ENCODE results near the gene OLIG1. TPM values are rescaled to one million over a fixed set of nuclear protein-coding genes. Genes with fewer than 3 reads are reported as not detected.

OLIG1 gene
- total RNA-seq, 2 donors from 2014 or later, result 0.48 TPM; not detected in 1

- no peaks in the 10 kb centered on the region for H3K9me3 ChIP-seq (ENCODE audit: control insufficient read depth, low read length)
- no peak for TF ChIP-seq CTCF (conservative IDR thresholded peaks at IDR 0.05)
- Mint-ChIP-seq H3K4me3 (no peak overlapping the region), H3K36me3 (ENCODE audit: low read depth) (no peaks in the 10 kb centered on the region), H3K27ac (no peak overlapping the region), H3K4me1 (peaks cover 11% of the 10 kb centered on the region), H3K27me3 (ENCODE audit: insufficient read depth) (peaks cover 83% of the 10 kb centered on the region), H3K9me3 (no peaks in the 10 kb centered on the region)
- no peak for DNase-seq
- 62 to 73% methylated on average over 18 to 20 of the region's 20 CpGs for WGBS, 2 experiments (ENCODE audit: insufficient coverage in 1 of 2, insufficient read length in 1 of 2)
- H3K4me1 ChIP-seq (ENCODE audit: control insufficient read depth, insufficient read depth, low read length), result no peaks in the 10 kb centered on the region
- H3K27me3 ChIP-seq (ENCODE audit: control insufficient read depth, insufficient read depth, low read length, poor library complexity, severe bottlenecking), result peaks cover 96% of the 10 kb centered on the region
- no peak overlapping the region for H3K4me3 ChIP-seq (ENCODE audit: low read length)
- no peak overlapping the region for H3K9ac ChIP-seq (ENCODE audit: extremely low read depth, low read length, poor library complexity, severe bottlenecking)
- H3K27ac ChIP-seq (ENCODE audit: low read depth, low read length), result no peak overlapping the region
- no peaks in the 10 kb centered on the region for H3K36me3 ChIP-seq (ENCODE audit: control insufficient read depth, insufficient read depth, low read length)
Measured at GRCh38 chr21:33033961-33034413, 36.0 kb upstream of the OLIG1 start.

GRCh38 chr21:33035147-33035546, 34.8 kb upstream of the OLIG1 start:
- Histone ChIP-seq H3K9ac (ENCODE audit: extremely low read depth, low read length, poor library complexity, severe bottlenecking) (no peak overlapping the region), H3K4me1 (ENCODE audit: control insufficient read depth, insufficient read depth, low read length) (no peaks in the 10 kb centered on the region), H3K9me3 (ENCODE audit: control insufficient read depth, low read length) (no peaks in the 10 kb centered on the region), H3K27ac (ENCODE audit: low read depth, low read length) (no peak overlapping the region), H3K27me3 (ENCODE audit: control insufficient read depth, insufficient read depth, low read length, poor library complexity, severe bottlenecking) (peaks cover 84% of the 10 kb centered on the region), H3K4me3 (ENCODE audit: low read length) (no peak overlapping the region), H3K36me3 (ENCODE audit: control insufficient read depth, insufficient read depth, low read length) (no peaks in the 10 kb centered on the region)
- peaks cover 71% of the 10 kb centered on the region for H3K27me3 Mint-ChIP-seq (ENCODE audit: insufficient read depth)
- DNase-seq, result no peak
- H3K27ac Mint-ChIP-seq, result no peak overlapping the region
- H3K4me1 Mint-ChIP-seq, result peaks cover 4% of the 10 kb centered on the region
- no peak for TF ChIP-seq CTCF (conservative IDR thresholded peaks at IDR 0.05)
- H3K9me3 Mint-ChIP-seq, result no peaks in the 10 kb centered on the region
- WGBS, 2 experiments (ENCODE audit: insufficient coverage in 1 of 2, insufficient read length in 1 of 2), result 83 to 88% methylated on average over 1 of the region's 1 CpG
- H3K36me3 Mint-ChIP-seq (ENCODE audit: low read depth), result no peaks in the 10 kb centered on the region
- no peak overlapping the region for H3K4me3 Mint-ChIP-seq

- H3K36me3 Mint-ChIP-seq (ENCODE audit: low read depth), result no peaks in the 10 kb centered on the region
- Histone ChIP-seq H3K27me3 (ENCODE audit: control insufficient read depth, insufficient read depth, low read length, poor library complexity, severe bottlenecking) (peaks cover 70% of the 10 kb centered on the region), H3K36me3 (ENCODE audit: control insufficient read depth, insufficient read depth, low read length) (no peaks in the 10 kb centered on the region), H3K9me3 (ENCODE audit: control insufficient read depth, low read length) (no peaks in the 10 kb centered on the region), H3K4me1 (ENCODE audit: control insufficient read depth, insufficient read depth, low read length) (no peaks in the 10 kb centered on the region), H3K9ac (ENCODE audit: extremely low read depth, low read length, poor library complexity, severe bottlenecking) (no peak overlapping the region), H3K27ac (ENCODE audit: low read depth, low read length) (no peak overlapping the region), H3K4me3 (ENCODE audit: low read length) (no peak overlapping the region)
- peak; percentile 63 for DNase-seq
- H3K4me3 Mint-ChIP-seq, result no peak overlapping the region
- no peak overlapping the region for H3K27ac Mint-ChIP-seq
- TF ChIP-seq CTCF (conservative IDR thresholded peaks at IDR 0.05), result no peak
- no peaks in the 10 kb centered on the region for H3K9me3 Mint-ChIP-seq
- WGBS, 2 experiments (ENCODE audit: insufficient coverage in 1 of 2, insufficient read length in 1 of 2), result 40 to 48% methylated on average over 6 to 11 of the region's 11 CpGs
- peaks cover 9% of the 10 kb centered on the region for H3K4me1 Mint-ChIP-seq
- peaks cover 60% of the 10 kb centered on the region for H3K27me3 Mint-ChIP-seq (ENCODE audit: insufficient read depth)
Measured at GRCh38 chr21:33036430-33037162, 33.3 kb upstream of the OLIG1 start.
